GM21515 (cell line): ENCODE data around the gene RAD51B.

Experiments used
- ATAC-seq: cut with Tn5 transposase; IDR thresholded peaks from one replicate; pipeline ENCODE4 v1.9.1; 2021; ENCODE audit not compliant: unreplicated experiment

The RAD51B gene

GRCh38 chr14:68574461-68574860 lies 754.9 kb downstream of the RAD51B start:
- no peak for ATAC-seq

GRCh38 chr14:68574906-68575305 lies 755.3 kb downstream of the RAD51B start:
- no peak for ATAC-seq

- no peak for ATAC-seq
Observed at GRCh38 chr14:68575426-68575825, 755.8 kb downstream of the RAD51B start.

GRCh38 chr14:68576031-68576430 lies 756.5 kb downstream of the RAD51B start:
- ATAC-seq = no peak

GRCh38 chr14:68576496-68577244 lies 757.1 kb downstream of the RAD51B start:
- ATAC-seq = no peak

- ATAC-seq = no peak
Observed at GRCh38 chr14:68577802-68578541, 758.4 kb downstream of the RAD51B start.

GRCh38 chr14:68578597-68578996 lies 759.0 kb downstream of the RAD51B start:
- ATAC-seq = no peak

GRCh38 chr14:68580096-68580645 lies 760.6 kb downstream of the RAD51B start:
- no peak for ATAC-seq

GRCh38 chr14:68580671-68581070 lies 761.1 kb downstream of the RAD51B start:
- ATAC-seq = no peak

GRCh38 chr14:68583548-68584280 lies 764.1 kb downstream of the RAD51B start:
- ATAC-seq = no peak

GRCh38 chr14:68584786-68585185 lies 765.2 kb downstream of the RAD51B start:
- ATAC-seq = no peak

GRCh38 chr14:68585690-68586089 lies 766.1 kb downstream of the RAD51B start:
- ATAC-seq = no peak

GRCh38 chr14:68586896-68587751 lies 767.5 kb downstream of the RAD51B start:
- no peak for ATAC-seq

GRCh38 chr14:68587931-68588330 lies 768.4 kb downstream of the RAD51B start:
- ATAC-seq = no peak

- ATAC-seq = no peak
Observed at GRCh38 chr14:68589447-68590200, 770.0 kb downstream of the RAD51B start.

GRCh38 chr14:68590201-68590522 lies 770.6 kb downstream of the RAD51B start:
- ATAC-seq = no peak

- ATAC-seq = no peak
Observed at GRCh38 chr14:68591786-68592185, 772.2 kb downstream of the RAD51B start.

- ATAC-seq = no peak
Observed at GRCh38 chr14:68592948-68593556, 773.5 kb downstream of the RAD51B start.

- ATAC-seq = no peak
Observed at GRCh38 chr14:68593806-68594536, 774.4 kb downstream of the RAD51B start.
